Muscle layer of colon (tissue), 2 donors: Measurements from ENCODE around the gene MAN1C1.
"Not testable (repeated sequence)": the region's sequence is repeated elsewhere in the genome, so short reads cannot be mapped to it uniquely, and the experiment has no call there.

Source experiments
- H3K27ac ChIP-seq: one replicate; pipeline ENCODE4 v1.7.0; 2013; ENCODE audit warnings: low read depth, mild to moderate bottlenecking, low read length, moderate library complexity
- H3K27me3 ChIP-seq, 2 donors: one replicate each; pipeline ENCODE4 v1.7.0; 2013; ENCODE audit warnings: low read length in 2 of 2, mild to moderate bottlenecking in 2 of 2; ENCODE audit not compliant: insufficient read depth in 2 of 2, control insufficient read depth in 1 of 2
- H3K36me3 ChIP-seq: one replicate; pipeline ENCODE4 v1.7.0; 2013; ENCODE audit warnings: mild to moderate bottlenecking, low read length; ENCODE audit not compliant: insufficient read depth
- H3K4me1 ChIP-seq: one replicate; pipeline ENCODE4 v1.7.0; 2013; ENCODE audit warnings: mild to moderate bottlenecking, low read length; ENCODE audit not compliant: insufficient read depth
- H3K4me3 ChIP-seq, 2 donors: one replicate each; pipeline ENCODE4 v1.7.0; 2013; ENCODE audit warnings: low read length in 2 of 2, low read depth in 1 of 2, mild to moderate bottlenecking in 1 of 2, moderate library complexity in 1 of 2
- H3K9ac ChIP-seq: one replicate; pipeline ENCODE4 v1.7.0; 2013; ENCODE audit warnings: low read length
- H3K9me3 ChIP-seq: one replicate; pipeline ENCODE4 v1.7.0; 2013; ENCODE audit warnings: mild to moderate bottlenecking, low read length
- donor health status: abdominal sarcoma.
- donor health status: Adenocarcinoma of cecum.

Gene MAN1C1

DNA sequence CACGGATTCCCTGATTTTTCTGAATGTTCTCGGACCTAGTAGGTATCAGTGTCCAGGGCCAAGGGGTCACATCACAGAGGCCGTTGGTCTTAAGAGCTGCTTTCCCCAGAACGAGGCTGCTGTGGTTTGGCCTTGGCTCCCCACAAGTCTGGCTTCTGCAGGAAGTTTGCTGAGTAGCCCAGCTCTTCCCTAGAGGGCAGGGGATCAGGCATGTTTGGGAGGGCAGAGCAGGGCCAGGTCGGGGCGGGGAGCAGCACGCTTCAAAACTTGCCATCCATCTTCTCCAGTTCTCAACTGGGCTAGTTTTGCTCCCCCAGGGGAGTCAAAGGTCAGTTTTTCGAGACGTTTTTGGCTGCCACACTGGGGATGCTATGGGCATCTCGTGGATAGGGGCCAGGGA, 37.0 kb downstream of the MAN1C1 start:
- peaks cover 53% of the 10 kb centered on the region for H3K4me1 ChIP-seq

DNA sequence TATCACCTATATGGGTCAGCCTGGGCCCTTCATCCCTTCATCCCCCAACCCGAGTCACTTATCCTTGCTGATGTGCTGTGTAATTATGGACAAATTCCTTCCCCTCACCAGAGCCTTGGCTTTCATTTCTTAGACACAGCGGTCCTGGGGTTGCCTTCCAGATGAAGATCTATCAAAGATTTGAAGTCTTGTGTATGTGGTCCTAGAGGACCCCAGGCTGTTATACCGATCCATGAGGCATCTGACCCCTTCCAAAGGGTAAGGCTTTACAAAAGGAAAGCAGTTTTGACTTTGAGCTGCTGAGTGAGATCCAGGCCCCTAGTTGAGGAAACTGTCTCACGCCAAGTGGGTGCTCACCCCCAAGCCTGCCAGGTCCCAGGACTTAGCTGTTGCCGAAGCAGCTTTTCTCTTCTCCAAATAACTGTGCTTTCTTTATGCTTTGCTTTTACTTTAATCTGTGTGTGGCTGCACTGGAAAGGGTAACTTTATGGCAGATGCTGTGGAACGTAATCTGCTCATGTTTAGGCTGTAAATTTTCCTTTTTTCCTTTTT, 37.6 kb downstream of the MAN1C1 start:
- Histone ChIP-seq H3K9me3 (no peaks in the 10 kb centered on the region), H3K27ac (no peak overlapping the region), H3K9ac (no peak overlapping the region), H3K4me3 (no peak overlapping the region), H3K27me3 (no peaks in the 10 kb centered on the region), H3K36me3 (no peaks in the 10 kb centered on the region), H3K4me1 (peaks cover 59% of the 10 kb centered on the region)

More for the DNA sequence above, 37.0 kb downstream of the MAN1C1 start:
- Histone ChIP-seq H3K4me3 (no peak overlapping the region), H3K9ac (no peak overlapping the region), H3K27me3 (no peaks in the 10 kb centered on the region), H3K9me3 (no peaks in the 10 kb centered on the region), H3K27ac (no peak overlapping the region), H3K36me3 (no peaks in the 10 kb centered on the region)

DNA sequence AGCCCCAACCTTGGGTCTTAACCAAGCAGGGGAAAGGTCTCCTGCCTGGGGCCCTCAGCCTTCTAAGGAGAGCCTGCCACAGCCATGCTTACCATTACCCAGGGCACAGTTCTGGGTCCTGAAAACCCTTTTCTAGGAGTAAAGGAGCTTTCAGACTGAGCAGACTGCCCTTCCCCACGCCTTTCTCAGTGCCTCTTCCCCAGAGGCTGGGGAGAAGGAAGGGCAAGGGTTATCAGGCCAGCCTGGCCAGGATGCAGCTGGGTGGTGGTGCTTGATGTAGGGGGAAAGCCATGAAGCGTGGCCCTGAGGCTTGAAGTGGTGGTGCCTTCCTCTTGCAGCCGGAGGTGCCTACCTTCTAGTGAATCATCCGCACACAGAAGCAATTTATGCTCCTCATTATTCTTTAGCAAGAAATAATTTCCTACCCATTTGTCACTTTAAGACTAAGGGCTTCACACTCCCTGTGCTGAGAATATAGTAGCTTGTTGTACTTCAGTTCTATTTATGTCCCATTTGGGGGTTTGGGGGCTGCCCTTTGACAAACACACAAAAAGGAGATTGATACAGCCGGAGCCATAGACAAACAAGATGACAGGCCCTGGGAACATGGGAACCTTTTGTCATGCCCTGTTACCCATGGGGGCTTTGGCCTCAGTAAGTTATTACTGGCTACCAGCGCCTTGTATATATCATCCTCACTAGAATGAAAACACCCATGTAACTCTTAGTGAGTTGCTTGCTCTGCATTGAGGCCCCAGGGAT, 40.7 kb downstream of the MAN1C1 start:
- Histone ChIP-seq H3K4me3 (no peak overlapping the region), H3K27ac (no peak overlapping the region), H3K36me3 (no peaks in the 10 kb centered on the region), H3K4me1 (peaks cover 37% of the 10 kb centered on the region), H3K27me3 (no peaks in the 10 kb centered on the region), H3K9me3 (no peaks in the 10 kb centered on the region), H3K9ac (no peak overlapping the region)

DNA sequence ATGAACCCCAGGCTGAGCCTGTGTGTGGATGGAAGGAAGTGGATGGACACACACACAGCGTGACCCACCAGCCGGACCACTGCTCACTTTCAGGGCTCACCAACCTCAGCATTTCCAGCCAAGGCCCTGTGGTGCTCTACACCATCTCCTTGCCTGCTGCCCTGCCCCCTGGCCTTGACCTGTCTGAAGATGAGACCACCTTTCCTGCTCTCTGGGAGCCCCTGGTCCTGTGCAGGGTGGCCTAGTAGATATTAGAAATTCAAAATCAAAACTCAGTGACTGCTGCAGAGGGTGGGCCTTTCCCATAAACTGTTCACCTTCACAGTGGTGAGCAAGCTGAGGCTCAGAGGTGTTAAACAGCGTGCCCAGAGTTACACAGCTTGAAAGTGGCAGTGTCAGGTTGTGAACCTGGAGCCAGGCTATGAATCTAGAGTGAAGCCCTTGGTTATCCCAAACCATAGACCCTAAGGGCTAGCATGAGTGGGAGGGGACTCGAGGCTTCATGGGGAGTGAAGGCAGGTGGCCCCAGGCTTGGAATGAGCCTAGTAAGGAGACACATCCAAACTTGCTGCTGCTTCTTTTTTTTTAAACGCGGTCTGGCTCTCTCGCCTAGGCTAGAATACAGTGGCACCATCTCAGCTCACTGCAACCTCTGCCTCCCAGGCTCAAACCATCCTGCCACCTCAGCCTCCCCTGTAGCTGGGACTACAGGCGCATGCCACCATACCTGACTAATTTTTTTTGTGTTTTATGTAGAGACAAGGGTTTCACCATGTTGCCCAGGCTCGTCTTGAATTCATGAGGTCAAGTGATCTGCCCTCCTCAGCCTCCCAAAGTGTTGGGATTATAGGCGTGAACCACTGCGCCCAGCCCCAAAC, 41.5 kb downstream of the MAN1C1 start:
- Histone ChIP-seq H3K9me3 (no peaks in the 10 kb centered on the region), H3K4me1 (peaks cover 28% of the 10 kb centered on the region), H3K4me3 (no peak overlapping the region), H3K27me3 (no peaks in the 10 kb centered on the region), H3K36me3 (no peaks in the 10 kb centered on the region), H3K9ac (no peak overlapping the region), H3K27ac (no peak overlapping the region)

DNA sequence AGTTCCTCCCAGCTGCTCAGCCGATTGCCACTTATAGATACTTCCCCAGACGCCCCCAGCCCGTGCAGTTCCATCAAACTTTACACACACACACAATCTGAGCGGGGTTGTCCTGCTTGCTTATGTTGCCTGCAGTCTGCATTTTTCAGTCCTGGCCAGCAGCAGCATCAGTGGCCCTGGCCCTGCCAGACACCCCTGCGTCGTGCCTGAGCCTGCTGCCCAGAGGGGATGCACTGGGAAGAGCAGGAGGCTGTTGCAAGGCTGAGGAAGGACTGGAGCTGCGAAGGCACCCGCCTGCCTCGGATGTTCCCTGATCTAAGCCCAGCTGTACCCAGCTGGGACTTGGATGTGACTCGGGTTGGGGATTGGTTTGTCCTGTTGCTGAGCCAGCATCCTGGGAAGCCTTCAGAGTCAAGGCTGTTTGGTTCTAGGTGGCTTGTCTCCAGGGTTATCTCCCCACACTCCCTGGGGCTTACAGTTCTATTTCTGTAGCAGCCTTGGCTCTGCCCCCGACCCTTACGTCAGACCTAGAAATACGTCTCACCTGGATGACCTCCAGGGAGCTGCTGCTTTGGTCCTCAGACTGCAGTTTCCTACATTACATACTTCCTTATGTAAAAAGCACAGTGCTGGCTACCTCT, 42.3 kb downstream of the MAN1C1 start:
- H3K27me3 ChIP-seq = no peaks in the 10 kb centered on the region
- H3K36me3 ChIP-seq = no peaks in the 10 kb centered on the region
- H3K9ac ChIP-seq = no peak overlapping the region
- H3K27ac ChIP-seq = peak overlapping the region; percentile 39
- H3K4me1 ChIP-seq = peaks cover 26% of the 10 kb centered on the region
- no peak overlapping the region for H3K4me3 ChIP-seq
- H3K9me3 ChIP-seq = no peaks in the 10 kb centered on the region

DNA sequence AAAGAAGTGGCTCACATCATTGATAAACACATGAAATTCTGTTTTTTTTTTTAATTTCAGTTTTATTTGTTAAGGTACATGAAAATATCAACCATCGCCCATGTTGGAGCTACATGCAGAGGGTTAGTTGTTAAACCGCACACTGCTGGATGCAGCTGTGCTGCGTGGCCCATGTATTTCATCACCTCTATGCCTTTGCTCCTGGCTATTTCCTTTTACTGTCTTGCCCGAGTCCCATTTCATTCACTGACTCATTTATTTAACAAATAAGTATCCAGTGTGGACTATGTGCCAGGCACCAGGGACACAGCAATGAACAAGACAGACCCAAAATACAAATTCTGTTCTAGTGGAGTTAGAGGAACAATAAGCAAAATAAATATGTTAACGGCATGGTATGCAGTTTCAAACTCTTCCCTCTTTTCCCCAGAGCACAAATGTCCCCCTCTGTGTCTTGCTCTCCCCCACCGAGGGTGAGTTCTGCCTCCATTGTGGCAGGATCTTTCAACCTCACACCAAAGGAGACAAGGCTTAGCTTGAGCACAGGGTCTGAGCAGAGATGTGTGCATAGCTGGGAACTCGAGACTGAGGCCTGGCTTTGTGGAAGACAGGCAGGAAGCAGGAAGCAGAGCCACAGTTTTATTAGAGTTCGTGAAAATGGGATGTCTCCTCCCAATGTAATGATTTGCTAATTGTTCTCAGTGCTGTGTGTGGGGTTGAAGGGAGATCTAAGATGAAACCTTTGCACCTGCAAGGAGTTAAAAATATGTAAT, 44.6 kb downstream of the MAN1C1 start:
- Histone ChIP-seq H3K9me3 (no peaks in the 10 kb centered on the region), H3K9ac (no peak overlapping the region), H3K4me1 (peaks cover 33% of the 10 kb centered on the region), H3K4me3 (no peak overlapping the region), H3K36me3 (no peaks in the 10 kb centered on the region), H3K27me3 (no peaks in the 10 kb centered on the region), H3K27ac (no peak overlapping the region)

DNA sequence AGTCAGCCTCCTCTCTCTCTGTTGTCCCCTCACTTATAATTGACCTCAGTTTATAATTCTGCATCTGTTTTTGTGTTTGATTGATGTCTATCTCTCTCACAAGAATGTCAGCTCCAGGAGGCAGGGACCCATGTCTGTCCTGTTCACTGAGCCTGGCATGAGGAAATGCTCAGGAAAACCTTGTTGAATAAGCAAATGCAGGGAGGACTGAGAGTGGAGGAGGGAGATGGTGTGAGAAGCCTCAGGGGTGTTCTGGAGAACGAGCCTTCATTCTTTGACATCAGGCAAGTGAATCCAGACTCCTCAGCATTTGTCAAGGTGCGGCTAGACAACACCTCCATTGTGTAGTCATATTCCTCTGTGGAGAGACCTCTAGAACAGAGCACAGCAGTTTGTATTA, 45.5 kb downstream of the MAN1C1 start:
- no peak overlapping the region for H3K9ac ChIP-seq
- H3K4me1 ChIP-seq = peaks cover 37% of the 10 kb centered on the region
- no peak overlapping the region for H3K27ac ChIP-seq
- no peak overlapping the region for H3K4me3 ChIP-seq
- no peaks in the 10 kb centered on the region for H3K9me3 ChIP-seq
- no peaks in the 10 kb centered on the region for H3K36me3 ChIP-seq
- no peaks in the 10 kb centered on the region for H3K27me3 ChIP-seq

DNA sequence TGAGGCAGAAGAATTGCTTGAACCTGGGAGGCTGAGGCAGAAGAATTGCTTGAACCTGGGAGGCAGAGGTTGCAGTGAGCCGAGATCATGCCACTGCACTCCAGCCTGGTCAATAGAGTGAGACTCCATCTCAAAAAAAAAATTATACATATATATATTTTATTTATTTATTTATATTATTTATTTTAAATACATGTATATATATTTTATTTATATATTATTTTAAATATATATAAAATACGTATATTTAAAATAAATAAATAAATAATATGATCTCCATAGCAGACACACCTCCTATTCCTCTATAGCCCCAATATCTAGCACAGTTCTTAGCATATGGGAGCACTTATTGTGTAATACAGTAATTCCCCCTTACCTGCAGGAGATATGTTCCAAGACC, 46.4 kb downstream of the MAN1C1 start:
- H3K36me3 ChIP-seq, H3K9me3 ChIP-seq, H3K27ac ChIP-seq, H3K4me3 ChIP-seq, H3K9ac ChIP-seq, H3K27me3 ChIP-seq: not testable (repeated sequence)
- H3K4me1 ChIP-seq = peaks cover 34% of the 10 kb centered on the region

DNA sequence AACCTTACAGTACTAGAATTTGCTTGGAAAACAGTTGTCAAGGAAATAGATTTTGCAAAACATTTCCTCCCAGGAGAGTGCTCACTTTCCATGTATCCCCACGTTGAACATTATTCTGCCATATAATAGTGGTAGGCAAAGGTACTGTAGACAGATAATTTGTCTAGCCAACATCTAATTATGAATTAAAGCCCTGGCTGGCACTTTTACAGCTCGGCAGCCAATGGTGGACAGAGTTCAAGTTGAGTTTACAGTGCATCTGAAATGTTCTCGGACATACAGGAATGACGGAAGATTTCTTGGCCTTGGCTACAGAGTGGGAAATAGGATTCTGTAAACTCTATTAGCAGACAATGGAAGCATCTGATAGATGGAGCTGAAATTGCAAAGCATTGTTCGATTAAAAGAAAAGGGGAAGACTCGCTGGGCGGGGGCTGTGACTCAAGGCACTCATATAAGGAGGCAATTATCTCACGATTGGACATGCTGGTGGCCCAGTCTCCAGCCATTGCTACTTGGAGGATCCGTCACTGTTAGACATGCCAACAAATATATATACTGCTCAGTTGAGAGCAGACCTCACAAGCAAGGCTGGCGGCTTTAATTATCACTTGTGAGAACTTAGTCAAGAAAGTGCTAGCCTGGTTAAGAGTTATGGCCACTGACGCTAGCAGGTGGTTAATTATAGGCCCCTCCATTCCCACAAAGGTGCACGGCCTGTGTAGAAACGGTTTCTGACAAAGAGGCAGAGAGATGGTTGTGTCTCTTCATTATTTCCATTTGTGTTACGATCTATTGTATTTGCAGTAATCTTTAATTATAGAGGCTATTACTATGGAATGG, 48.0 kb downstream of the MAN1C1 start:
- no peaks in the 10 kb centered on the region for H3K9me3 ChIP-seq
- H3K27ac ChIP-seq = no peak overlapping the region
- no peak overlapping the region for H3K4me3 ChIP-seq
- no peaks in the 10 kb centered on the region for H3K27me3 ChIP-seq
- H3K4me1 ChIP-seq = peaks cover 22% of the 10 kb centered on the region
- H3K9ac ChIP-seq = no peak overlapping the region
- no peaks in the 10 kb centered on the region for H3K36me3 ChIP-seq

DNA sequence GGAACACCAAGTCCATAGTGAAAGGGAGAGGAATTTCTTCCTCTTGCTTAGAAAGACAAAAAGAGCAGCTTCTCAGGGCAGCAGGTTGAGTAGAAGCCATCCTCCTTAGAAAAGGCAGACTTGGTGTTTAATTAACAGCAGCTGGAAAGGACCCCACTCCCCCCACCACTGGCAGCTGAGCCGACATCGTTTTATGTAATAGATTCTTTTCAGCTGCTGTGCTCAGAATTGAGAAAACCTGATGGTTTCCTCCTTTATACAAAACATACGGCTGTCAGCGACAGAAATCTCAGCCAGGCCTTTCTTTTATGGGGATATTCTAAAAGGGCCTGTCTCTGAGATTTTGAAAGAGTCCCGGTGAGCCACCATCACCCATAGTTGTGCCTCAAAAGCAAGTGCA, 49.9 kb downstream of the MAN1C1 start:
- Histone ChIP-seq H3K36me3 (no peaks in the 10 kb centered on the region), H3K27me3 (no peaks in the 10 kb centered on the region), H3K27ac (no peak overlapping the region), H3K9me3 (no peaks in the 10 kb centered on the region), H3K4me1 (peaks cover 22% of the 10 kb centered on the region), H3K9ac (no peak overlapping the region), H3K4me3 (no peak overlapping the region)
